ENCODE data around the gene CNOT11.
"Not testable (repeated sequence)": the region's sequence is repeated elsewhere in the genome, so short reads cannot be mapped to it uniquely, and the experiment has no call there.

The CNOT11 gene

GRCh38 chr2:101310090-101310833 lies 57.6 kb downstream of the CNOT11 start:
- no peak for DNase-seq (ENCODE audit: low read depth)

GRCh38 chr2:101310834-101311695 lies 58.4 kb downstream of the CNOT11 start:
- no peak for DNase-seq (ENCODE audit: low read depth)

DNA sequence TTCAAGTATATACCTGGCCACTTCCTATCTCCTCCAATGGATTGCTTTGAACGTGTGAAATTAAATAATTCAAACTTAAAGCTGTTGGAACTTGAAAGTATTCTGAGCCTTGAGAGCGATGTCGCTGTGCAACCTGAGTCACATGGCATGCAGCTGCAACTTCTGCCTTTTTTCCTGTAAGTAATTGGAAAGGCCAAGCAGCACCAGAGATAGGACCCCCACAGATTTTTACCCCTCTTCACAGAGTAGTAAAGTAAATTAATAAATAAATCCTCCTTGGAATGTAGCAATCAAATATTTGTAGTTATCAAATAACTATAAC lies 59.0 kb downstream of the CNOT11 start:
- no peak for DNase-seq (ENCODE audit: low read depth)

- not testable (repeated sequence) for DNase-seq (ENCODE audit: low read depth)
Observed at GRCh38 chr2:101316568-101316967, 63.9 kb downstream of the CNOT11 start.

Measured in activated T-helper 1 cell treated with Interleukin-2 at 50 U/mL for 16 hours (primary cell).